GM19455 (cell line): ENCODE data around the gene VWA3A.
A peak's percentile ranks its signal among the peaks of the same experiment; 100 is the strongest.

ENCODE experiments used
- ATAC-seq: cut with Tn5 transposase; IDR thresholded peaks from one replicate; pipeline ENCODE4 v1.9.1; 2021; ENCODE audit not compliant: unreplicated experiment

The VWA3A gene

GRCh38 chr16:22177968-22178930 lies 85.9 kb downstream of the VWA3A start:
- no peak for ATAC-seq

- no peak for ATAC-seq
Observed at GRCh38 chr16:22181426-22181825, 89.1 kb downstream of the VWA3A start.

DNA sequence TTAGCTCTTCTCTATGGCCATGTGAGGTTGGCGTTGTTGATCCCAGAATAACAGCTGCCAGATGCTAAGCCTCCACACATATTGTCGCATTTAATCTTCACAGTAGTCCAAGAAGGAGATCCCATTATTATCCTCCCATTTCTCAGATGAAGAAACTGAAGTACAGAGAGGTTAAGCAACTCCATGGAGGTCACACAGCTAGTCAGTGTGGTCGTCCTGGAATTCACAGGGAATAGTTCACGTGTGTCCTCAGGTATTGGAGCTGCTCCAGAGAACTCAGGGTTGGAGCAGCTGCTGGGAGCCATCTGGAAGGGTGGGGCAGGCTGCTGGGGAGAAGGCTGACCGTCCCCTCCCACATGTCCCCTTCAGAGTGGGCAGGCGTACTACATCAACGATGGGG lies 89.5 kb downstream of the VWA3A start:
- no peak for ATAC-seq

DNA sequence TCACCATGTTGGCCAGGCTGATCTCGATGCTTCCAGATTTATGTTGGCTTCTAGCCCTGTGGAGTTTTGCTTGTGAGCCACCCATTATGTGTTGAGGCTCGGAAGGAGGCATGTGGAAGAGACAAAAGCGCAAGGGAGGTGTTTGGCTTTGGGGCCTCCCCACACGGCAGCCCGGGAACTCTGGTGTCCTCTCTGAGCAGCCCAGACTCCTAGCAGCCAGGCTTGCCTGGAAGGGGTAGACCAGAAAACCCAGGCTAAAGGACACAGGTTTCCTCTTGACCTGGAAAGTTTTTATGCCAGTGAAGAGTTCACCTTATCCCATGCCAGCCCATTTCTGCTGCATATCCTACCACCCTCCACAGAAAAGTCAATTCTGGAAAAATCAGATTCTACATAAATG lies 91.0 kb downstream of the VWA3A start:
- no peak for ATAC-seq

GRCh38 chr16:22183901-22184614 lies 91.7 kb downstream of the VWA3A start:
- no peak for ATAC-seq

- no peak for ATAC-seq
Observed at GRCh38 chr16:22184615-22184968, 92.3 kb downstream of the VWA3A start.

DNA sequence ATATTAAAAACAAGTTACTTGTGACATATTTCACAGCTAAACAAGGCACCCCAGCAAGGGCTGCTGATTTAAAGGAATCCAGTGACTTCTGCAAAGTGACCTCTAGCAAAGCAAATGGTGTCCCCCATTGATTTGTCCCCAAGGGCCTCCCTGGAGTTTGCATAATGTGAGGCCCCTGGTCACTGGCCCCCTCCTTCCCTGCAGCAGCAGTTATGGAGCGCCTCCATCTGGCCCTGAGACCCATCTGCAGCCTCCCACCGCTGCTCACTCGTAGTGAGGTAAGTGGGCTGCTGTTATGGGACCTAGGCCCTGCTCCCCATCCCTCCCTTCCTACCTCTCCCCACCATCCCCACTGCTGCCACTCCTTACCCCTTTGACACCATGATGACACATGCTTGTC lies 94.2 kb downstream of the VWA3A start:
- no peak for ATAC-seq

- ATAC-seq = no peak
Observed at GRCh38 chr16:22188267-22188594, 95.9 kb downstream of the VWA3A start.

DNA sequence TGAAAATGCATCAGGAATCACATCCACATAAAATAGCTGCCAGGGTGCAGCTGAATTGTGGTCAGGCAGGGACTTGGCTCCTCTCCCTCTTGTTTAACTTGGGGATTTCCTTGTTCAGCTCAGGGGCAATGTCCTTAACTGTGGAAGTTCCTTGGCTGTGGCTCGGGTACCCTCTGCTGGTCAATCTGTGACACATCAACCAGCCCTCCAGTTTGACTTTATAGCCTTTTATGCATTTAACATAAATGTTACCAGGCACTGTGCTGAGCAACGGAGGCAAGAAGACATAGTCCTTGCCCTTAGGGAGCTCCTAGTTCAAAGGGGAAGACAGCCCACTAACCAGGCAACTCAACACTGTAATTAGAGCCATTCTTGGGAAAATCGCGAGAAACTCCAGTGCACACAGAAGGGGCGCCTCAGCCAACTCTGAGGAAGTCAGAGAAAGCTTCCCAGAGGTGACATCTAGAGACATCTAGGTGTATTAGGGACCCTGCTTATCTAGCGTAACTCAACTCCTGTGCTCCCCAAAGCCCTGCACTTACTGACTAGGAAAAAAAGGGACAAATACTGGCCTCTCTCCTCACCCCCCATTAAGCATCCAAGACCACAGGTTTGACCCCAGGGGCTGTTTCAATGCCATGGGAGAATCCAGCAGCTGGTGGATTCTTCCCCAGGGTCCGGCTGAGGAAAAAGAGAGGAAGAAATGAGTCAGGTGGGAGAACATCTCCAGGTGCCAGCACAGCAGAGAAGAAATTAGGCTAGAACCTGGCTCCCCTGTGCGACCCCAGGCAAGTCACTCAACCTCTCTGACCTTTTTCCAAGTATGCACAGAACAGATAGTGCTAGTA lies 96.5 kb downstream of the VWA3A start:
- ATAC-seq = no peak

DNA sequence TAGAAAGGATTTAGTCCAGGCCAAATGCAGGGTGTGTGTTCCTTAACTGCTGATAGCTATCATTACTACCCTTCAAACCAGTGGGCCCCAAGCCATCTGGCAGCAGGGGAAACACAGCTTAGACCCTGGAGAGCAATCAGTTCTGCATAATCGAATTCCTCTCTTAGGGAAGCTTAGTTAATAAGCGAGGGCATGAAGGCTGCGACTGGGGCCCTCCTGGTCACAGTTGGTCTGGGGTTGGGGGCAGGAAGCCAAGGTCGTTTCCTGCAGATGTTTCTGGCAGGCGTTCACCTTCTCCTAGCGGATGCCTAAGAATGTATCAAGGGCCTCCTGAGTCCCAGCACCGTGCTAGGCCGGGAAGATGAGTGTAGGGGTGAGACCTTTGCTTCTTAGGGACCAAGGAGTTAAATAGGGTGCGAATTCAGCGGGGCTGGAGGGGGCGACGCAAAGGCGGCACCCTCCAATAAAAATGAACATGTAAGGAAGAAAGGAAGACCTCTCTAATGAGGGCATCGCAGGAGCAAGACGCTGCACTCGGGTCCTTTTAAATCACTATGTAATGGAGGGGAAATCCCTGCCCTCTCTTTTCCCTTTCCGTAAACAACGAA lies 97.2 kb downstream of the VWA3A start:
- no peak for ATAC-seq

DNA sequence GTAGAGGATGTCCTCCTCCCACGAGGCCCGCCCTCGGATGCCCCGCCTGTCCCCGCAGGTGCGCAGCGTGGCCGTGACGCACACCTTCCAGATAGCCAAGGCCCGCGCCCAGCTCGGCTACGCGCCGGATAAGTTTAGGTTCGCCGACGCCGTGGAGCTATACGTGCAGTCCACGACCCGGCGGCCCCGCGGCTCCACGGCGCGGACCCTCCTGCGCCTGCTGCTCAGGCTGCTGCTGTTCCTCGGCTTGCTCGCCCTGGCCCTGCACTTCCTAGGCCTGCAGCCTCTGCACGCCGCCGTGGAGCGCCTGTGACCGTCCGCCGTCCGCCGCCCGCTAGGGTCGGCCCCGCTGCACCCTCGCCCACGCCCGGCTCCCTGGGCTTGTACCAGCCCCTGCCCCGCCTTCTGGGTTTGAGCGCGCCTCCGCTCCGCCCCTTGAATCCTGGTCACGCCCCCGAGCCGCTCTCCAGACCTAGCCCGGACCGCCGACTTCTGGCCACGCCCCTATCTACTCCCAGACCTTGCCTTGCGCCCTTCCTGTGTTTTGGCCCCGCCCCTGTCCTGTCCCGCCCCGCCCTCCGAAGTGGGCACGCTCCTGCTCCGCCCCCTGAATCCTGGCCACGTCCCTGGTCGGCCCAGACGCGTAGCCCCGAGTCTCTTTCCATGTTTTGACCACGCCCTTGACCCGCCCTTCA lies 97.9 kb downstream of the VWA3A start:
- peak; percentile 65 for ATAC-seq

DNA sequence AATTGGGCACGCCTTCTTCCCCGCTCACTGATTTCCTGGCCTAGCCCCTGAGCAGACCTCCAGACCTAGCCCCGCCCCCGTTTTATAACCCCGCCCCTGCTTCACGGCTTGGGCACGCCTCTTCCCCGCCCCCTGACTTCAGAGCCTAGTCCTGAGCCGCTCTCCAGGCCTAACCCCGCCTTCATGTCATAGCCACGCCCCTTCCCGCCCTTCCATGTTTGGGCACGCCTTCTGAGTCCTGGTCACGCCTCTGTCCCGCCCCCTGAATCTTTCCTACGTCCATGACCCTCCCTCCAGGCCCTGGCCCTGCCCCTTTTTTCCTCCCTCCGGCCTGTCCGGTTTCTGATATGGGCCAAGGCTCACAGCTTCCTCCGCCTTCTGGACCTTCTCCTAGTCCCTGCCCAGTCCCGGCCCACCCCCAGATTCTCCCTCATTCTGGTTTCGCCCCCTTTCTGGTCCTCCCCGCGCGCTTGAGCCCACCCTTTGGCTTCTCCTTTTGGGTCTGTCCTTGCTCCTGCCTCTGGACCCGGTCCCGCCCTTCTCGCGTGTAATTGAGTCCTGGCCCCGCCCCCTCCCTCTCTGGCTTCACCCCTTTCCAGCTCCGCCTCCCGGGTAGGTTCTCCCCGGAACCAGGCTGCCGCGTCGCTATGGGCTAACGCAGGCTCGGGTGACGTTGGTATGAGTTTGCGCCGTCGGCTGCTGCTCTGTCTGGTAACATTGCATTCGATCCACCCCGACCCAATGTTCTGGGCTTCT lies 98.6 kb downstream of the VWA3A start:
- ATAC-seq = peak; percentile 37

- ATAC-seq = no peak
Observed at GRCh38 chr16:22191532-22192260, 99.4 kb downstream of the VWA3A start.

DNA sequence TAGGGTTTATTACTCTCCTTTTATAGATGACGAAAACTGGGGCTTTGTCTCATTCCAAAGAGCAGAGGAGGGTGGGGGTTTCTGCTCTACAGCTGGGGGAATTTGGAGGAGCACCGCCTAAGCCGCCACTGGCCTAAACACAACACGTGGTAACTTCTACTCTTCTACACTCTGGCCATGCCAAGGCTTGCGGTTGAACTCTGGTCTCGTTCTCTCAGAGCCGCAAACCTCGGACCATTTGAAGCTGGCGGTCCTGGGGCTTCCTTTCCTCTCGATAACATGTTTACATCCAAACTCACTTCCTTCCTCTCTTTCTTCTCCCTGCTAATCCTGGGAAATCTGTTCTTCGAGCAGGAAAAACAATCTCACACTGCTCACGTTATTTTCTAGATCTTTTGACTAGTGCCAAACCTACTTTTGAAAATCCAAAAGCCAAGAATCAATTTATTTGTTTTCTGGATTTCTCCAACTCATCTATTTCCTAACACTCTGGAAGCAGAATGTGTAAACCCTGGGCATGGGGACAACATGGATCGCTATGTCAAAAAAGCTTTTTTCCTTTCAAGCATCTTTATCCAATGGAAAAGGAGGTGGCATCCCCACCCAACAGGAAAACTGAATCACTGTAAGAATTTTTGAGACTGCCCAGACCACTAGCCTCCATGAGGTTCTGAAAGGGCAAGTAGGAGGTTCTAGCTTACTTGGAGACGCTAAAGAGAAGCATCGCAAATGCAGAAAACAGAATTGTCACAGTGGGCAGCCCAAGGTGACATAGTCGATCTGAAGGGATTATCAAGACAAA lies 100.1 kb downstream of the VWA3A start:
- no peak for ATAC-seq

GRCh38 chr16:22193063-22193411 lies 100.7 kb downstream of the VWA3A start:
- no peak for ATAC-seq

DNA sequence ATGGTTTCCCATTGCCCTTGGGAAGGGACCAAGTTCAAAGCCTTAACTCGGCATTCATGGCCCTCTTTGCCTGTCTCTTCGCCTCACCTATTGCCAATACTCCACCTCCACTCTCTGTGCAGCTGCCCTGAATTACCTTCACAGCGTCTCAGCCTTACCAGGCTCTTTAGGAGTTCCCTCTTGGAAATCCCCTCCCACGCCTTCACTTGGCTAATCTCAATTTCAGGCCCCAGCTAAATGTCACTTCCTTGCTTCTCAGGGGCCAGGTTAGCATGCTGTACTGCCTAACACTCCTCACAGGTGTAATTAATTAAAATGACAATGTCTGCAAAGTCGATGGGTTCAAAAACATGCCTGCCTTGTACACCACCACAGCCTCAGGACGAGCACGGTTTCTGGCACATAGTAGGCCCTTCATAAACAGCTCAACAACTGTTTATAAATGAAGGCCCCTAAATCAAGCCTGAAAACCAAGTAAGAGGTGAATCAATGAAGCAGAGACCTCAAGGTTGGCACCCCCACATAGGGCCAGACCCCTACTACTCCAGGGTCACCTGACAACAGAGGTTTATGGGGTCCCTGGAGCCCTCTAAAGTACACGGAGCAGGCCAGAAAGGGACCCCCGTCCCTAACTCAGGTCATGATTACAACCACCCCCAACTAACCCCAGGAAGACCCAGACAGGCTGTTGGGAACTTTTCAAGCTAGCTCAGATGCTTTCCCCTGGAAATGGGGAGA lies 102.5 kb downstream of the VWA3A start:
- ATAC-seq = no peak

- ATAC-seq = no peak
Observed at GRCh38 chr16:22195445-22195694, 103.0 kb downstream of the VWA3A start.
